Trophoblast cell (in vitro differentiated cells and primary cell): Measurements from ENCODE around the gene CCDC6.

Experiments used
- DNase-seq, 2 donors: peaks; one replicate each; pipeline ENCODE4 v3.0.0-alpha.2; 2016
- H2AFZ ChIP-seq: 2 replicates; pipeline ENCODE4 v1.6.1; 2013; ENCODE audit warnings: low read length, moderate library complexity, mild to moderate bottlenecking; ENCODE audit not compliant: insufficient read depth, poor library complexity
- H2AK5ac ChIP-seq: 2 replicates; pipeline ENCODE4 v1.6.1; 2013; ENCODE audit warnings: mild to moderate bottlenecking, low read length
- H2BK120ac ChIP-seq: 2 replicates; pipeline ENCODE4 v1.6.1; 2013; ENCODE audit warnings: low read length, mild to moderate bottlenecking, moderate library complexity; ENCODE audit not compliant: insufficient read depth, poor library complexity
- H2BK12ac ChIP-seq: 2 replicates; pipeline ENCODE4 v1.6.1; 2013; ENCODE audit warnings: mild to moderate bottlenecking, low read length, moderate library complexity
- H2BK5ac ChIP-seq: 2 replicates; pipeline ENCODE4 v1.6.1; 2013; ENCODE audit warnings: low read length, low read depth, moderate library complexity, mild to moderate bottlenecking; ENCODE audit not compliant: poor library complexity
- H3K14ac ChIP-seq: 2 replicates; pipeline ENCODE4 v1.6.1; 2013; ENCODE audit warnings: mild to moderate bottlenecking, low read length
- H3K18ac ChIP-seq: 2 replicates; pipeline ENCODE4 v1.6.1; 2013; ENCODE audit warnings: mild to moderate bottlenecking, low read length
- H3K23ac ChIP-seq: 2 replicates; pipeline ENCODE4 v1.6.1; 2013; ENCODE audit warnings: low read length
- H3K27ac ChIP-seq: 2 replicates; pipeline ENCODE4 v1.5.1; 2013; ENCODE audit warnings: low read depth, mild to moderate bottlenecking, inconsistent platforms, low read length, moderate library complexity
- H3K27me3 ChIP-seq: 2 replicates; pipeline ENCODE4 v1.6.1; 2013; ENCODE audit warnings: inconsistent platforms, mild to moderate bottlenecking, low read length, moderate library complexity; ENCODE audit not compliant: insufficient read depth
- H3K36me3 ChIP-seq, 2 experiments: 1 replicate in 1 of 2; 2 replicates in 1 of 2; pipeline ENCODE4 v1.6.1; 2013; ENCODE audit warnings: low read length in 2 of 2, mild to moderate bottlenecking in 2 of 2, moderate library complexity in 1 of 2; ENCODE audit not compliant: insufficient read depth in 2 of 2, control insufficient read depth in 1 of 2
- H3K4ac ChIP-seq: 2 replicates; pipeline ENCODE4 v1.6.1; 2013; ENCODE audit warnings: low read depth, mild to moderate bottlenecking, low read length, moderate library complexity
- H3K4me1 ChIP-seq, 2 experiments: 1 replicate in 1 of 2; 2 replicates in 1 of 2; pipeline ENCODE4 v1.6.1; 2013; ENCODE audit warnings: low read length in 2 of 2, mild to moderate bottlenecking in 2 of 2, moderate library complexity in 1 of 2; ENCODE audit not compliant: insufficient read depth in 2 of 2, control insufficient read depth in 1 of 2
- H3K4me2 ChIP-seq: 2 replicates; pipeline ENCODE4 v1.6.1; 2013; ENCODE audit warnings: inconsistent platforms, mild to moderate bottlenecking, low read length, moderate library complexity
- H3K4me3 ChIP-seq: 2 replicates; pipeline ENCODE4 v1.5.1; 2013; ENCODE audit warnings: mild to moderate bottlenecking, low read depth, low read length, inconsistent platforms
- H3K79me1 ChIP-seq: one replicate; pipeline ENCODE4 v1.6.1; 2013; ENCODE audit warnings: low read length
- H3K79me2 ChIP-seq: 2 replicates; pipeline ENCODE4 v1.6.1; 2013; ENCODE audit warnings: low read length, mild to moderate bottlenecking; ENCODE audit not compliant: control insufficient read depth, insufficient read depth, poor library complexity
- H3K9ac ChIP-seq: 2 replicates; pipeline ENCODE4 v1.6.1; 2013; ENCODE audit warnings: mild to moderate bottlenecking, low read length
- H3K9me3 ChIP-seq: 2 replicates; pipeline ENCODE4 v1.6.1; 2013; ENCODE audit warnings: low read depth, mild to moderate bottlenecking, control low read depth, inconsistent platforms, low read length; ENCODE audit not compliant: insufficient read depth
- H4K12ac ChIP-seq: 2 replicates; pipeline ENCODE4 v1.6.1; 2013; ENCODE audit warnings: low read depth, mild to moderate bottlenecking, low read length, moderate library complexity
- H4K8ac ChIP-seq: 2 replicates; pipeline ENCODE4 v1.6.1; 2013; ENCODE audit warnings: low read depth, mild to moderate bottlenecking, low read length, moderate library complexity
- H4K91ac ChIP-seq: one replicate; pipeline ENCODE4 v1.6.1; 2013; ENCODE audit warnings: low read depth, mild to moderate bottlenecking, low read length, moderate library complexity
- WGBS: extraction: QIAGEN DNeasy Blood & Tissue Kit; methylation state at CpG from one replicate; pipeline ENCODE4 v1.1.7; 2013; ENCODE audit warnings: missing lambda C conversion rate; ENCODE audit not compliant: insufficient read length, insufficient coverage; ENCODE audit errors: extremely low coverage; 5-methylcytosine and 5-hydroxymethylcytosine counted together

CCDC6 gene

DNA sequence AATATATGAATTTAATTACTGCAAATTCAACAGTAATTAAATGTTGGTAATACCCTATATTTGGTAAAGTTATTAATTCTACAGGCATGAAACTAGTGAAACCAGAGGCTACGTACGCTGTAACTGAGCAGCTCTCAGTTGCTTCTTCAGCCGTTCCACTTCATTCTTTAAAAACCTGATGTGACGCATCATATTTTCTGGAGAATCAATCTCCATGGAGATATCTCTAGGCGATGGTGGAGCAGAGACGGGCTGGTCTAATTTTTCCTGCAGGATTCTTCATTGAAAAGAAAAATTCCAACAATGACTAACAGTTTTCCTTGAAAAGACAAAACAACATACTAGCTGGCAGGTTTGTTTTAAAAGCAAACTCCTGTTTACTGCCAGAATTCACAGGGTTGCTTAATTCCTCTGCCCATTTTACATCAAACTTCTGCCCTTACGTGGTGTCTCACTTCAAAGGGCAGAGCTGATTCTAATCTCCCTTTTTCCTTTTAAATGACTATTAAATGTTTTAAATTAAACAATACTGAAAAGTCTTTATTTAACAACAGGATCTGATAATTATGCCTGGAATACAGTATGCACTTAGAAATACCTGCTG is 93.7 kb downstream of the CCDC6 start:
- H3K14ac ChIP-seq = no peak overlapping the region
- no peak overlapping the region for H3K4me3 ChIP-seq
- no peak overlapping the region for H2AFZ ChIP-seq
- no peak overlapping the region for H2BK5ac ChIP-seq
- H3K79me1 ChIP-seq = no peaks in the 10 kb centered on the region
- H4K8ac ChIP-seq = no peak overlapping the region
- no peak overlapping the region for H3K23ac ChIP-seq
- H3K9me3 ChIP-seq = no peaks in the 10 kb centered on the region
- no peak overlapping the region for H2BK12ac ChIP-seq
- no peak overlapping the region for H3K18ac ChIP-seq
- H4K91ac ChIP-seq = no peak overlapping the region
- H3K4me1 ChIP-seq = peaks cover 0 to 2% of the 10 kb centered on the region in 2 experiments
- no peak overlapping the region for H3K4ac ChIP-seq
- no CpG with 5 or more reads among the region's 7 CpGs for WGBS
- no peaks in the 10 kb centered on the region for H3K27me3 ChIP-seq
- H2AK5ac ChIP-seq = no peak overlapping the region
- DNase-seq = peak; percentile 42 to 88
- peaks cover 7 to 28% of the 10 kb centered on the region in 2 experiments for H3K36me3 ChIP-seq
- no peak overlapping the region for H2BK120ac ChIP-seq
- H4K12ac ChIP-seq = no peak overlapping the region
- no peak overlapping the region for H3K9ac ChIP-seq
- no peak overlapping the region for H3K4me2 ChIP-seq
- H3K27ac ChIP-seq = no peak overlapping the region
- no peaks in the 10 kb centered on the region for H3K79me2 ChIP-seq

DNA sequence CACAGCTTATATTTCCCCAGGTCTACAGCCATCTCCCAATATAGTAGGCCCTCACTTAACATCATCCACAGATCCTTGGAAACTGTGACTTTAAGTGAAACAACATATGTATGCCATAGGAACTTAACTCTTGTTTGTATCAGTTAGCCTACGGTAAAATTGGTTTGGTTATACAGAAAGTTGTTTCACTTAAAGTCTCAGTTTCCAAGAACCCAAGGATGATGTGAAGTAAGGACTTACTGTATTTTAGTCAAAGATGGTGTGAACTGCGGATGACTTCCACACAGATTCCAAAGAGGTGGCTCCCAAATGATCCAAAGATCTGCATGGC is 96.7 kb downstream of the CCDC6 start:
- Histone ChIP-seq H3K4ac (no peak overlapping the region), H2AK5ac (no peak overlapping the region), H3K27ac (no peak overlapping the region), H2BK5ac (no peak overlapping the region), H3K23ac (no peak overlapping the region), H4K12ac (no peak overlapping the region), H4K91ac (no peak overlapping the region), H3K9me3 (no peaks in the 10 kb centered on the region), H3K4me2 (no peak overlapping the region), H2BK120ac (no peak overlapping the region), H3K4me3 (no peak overlapping the region), H3K79me2 (no peaks in the 10 kb centered on the region), H3K79me1 (no peaks in the 10 kb centered on the region), H3K18ac (no peak overlapping the region), H3K9ac (no peak overlapping the region), H3K4me1 (peaks cover 0 to 2% of the 10 kb centered on the region in 2 experiments), H3K14ac (no peak overlapping the region), H4K8ac (no peak overlapping the region), H2AFZ (no peak overlapping the region), H3K36me3 (peaks cover 15 to 35% of the 10 kb centered on the region in 2 experiments), H2BK12ac (no peak overlapping the region), H3K27me3 (no peaks in the 10 kb centered on the region)
- DNase-seq = no peak
- no CpG with 5 or more reads among the region's 2 CpGs for WGBS

DNA sequence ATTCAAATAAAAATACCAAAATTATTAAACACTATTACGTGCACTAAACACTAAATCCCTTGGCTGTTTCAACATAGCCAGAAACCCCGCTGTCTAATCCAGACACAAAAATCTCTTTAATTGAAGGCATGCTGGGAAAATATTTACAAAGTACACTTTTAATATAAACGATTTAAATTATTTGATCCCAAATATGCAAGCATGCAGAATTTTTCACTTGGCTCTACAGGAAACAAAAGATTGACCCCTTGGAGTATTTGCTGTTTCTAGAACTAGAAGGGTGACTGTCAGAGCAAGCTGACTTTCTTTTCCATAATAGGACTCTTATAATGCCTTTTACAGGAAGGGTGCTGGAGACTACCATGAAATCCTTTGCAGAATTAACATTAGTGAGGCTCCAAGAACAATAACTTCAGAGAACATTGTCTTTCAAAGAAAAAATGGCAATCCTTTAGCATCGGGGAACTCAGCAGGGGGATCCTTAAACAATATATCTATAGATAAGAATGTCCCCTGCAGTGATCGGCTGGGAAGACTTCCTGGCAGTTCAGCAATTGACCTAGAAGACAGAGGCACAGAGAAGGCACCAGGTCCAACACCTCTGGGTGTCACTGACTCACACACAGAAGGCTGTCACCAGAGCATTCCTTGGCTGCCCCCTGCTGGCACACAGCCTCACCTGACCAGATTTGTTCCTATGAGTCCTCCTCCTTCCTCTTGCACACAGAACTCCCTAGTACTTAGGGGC is 97.3 kb downstream of the CCDC6 start:
- Histone ChIP-seq H3K27me3 (no peaks in the 10 kb centered on the region), H3K79me2 (no peaks in the 10 kb centered on the region), H2AK5ac (no peak overlapping the region), H3K79me1 (no peaks in the 10 kb centered on the region), H3K9me3 (no peaks in the 10 kb centered on the region), H3K4ac (no peak overlapping the region), H3K27ac (no peak overlapping the region), H3K4me3 (no peak overlapping the region), H3K4me1 (no peaks in the 10 kb centered on the region), H3K23ac (no peak overlapping the region), H3K18ac (no peak overlapping the region), H2BK120ac (no peak overlapping the region), H3K9ac (no peak overlapping the region), H3K4me2 (no peak overlapping the region), H4K12ac (no peak overlapping the region), H2BK12ac (no peak overlapping the region), H3K14ac (no peak overlapping the region), H2AFZ (no peak overlapping the region), H4K8ac (no peak overlapping the region), H4K91ac (no peak overlapping the region), H3K36me3 (peaks cover 15 to 40% of the 10 kb centered on the region in 2 experiments), H2BK5ac (no peak overlapping the region)
- WGBS = 100% methylated on average over 1 of the region's 5 CpGs
- DNase-seq = peak; percentile 85 to 91

DNA sequence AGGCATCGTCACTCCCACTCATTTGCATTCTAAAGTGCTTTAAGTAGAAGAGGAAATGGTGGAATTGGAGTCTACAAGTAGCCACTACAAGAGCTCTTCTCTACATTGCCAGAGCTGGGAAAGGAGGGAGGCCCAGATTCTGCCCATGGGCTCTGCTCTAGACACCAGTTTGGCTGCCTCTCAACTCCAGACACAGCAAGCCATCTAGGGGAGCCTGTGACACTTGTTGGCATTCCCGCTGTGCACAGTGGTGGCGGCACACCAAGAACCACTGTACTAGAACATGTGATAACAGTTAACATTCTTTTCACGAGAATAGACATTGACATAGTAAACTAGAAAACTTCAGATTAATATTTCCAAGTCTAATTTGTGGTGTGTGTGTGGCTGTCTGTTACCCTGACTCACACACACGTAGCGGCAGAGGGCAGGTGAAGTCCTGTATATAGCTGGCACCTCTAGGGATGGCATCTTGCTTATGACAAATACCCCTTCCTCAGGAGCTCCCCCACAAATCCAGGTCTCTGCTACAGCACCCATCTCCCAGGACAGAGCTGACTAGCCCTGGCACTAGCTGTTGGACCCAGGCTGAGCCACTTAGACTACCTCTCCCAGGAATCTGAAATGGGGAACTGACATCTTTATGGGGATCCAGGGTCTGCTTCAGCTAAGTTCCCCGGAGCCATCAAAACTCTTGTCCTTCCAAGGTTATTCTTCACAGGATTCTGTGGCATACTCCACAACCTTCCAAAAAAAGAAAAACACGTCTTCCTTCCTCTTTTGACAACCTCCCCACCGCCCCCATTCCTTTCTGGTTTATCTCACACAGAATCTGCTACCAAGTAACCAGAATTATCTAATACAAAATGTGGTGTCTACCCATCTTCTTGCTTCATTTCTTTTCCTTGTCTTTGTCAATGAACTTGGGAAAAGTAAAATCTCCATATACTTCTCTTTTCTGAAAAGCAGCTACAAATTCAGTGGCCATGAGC is 98.4 kb downstream of the CCDC6 start:
- Histone ChIP-seq H3K9ac (no peak overlapping the region), H3K4ac (no peak overlapping the region), H3K79me2 (no peaks in the 10 kb centered on the region), H3K79me1 (no peaks in the 10 kb centered on the region), H3K4me1 (no peaks in the 10 kb centered on the region), H2BK120ac (no peak overlapping the region), H3K18ac (no peak overlapping the region), H4K91ac (no peak overlapping the region), H3K4me3 (no peak overlapping the region), H3K27me3 (no peaks in the 10 kb centered on the region), H3K14ac (no peak overlapping the region), H3K4me2 (no peak overlapping the region), H3K27ac (no peak overlapping the region), H2BK5ac (no peak overlapping the region), H2BK12ac (no peak overlapping the region), H2AFZ (no peak overlapping the region), H3K36me3 (peaks cover 19 to 48% of the 10 kb centered on the region in 2 experiments), H4K8ac (no peak overlapping the region), H2AK5ac (no peak overlapping the region), H3K23ac (no peak overlapping the region), H3K9me3 (no peaks in the 10 kb centered on the region), H4K12ac (no peak overlapping the region)
- WGBS = no CpG with 5 or more reads among the region's 9 CpGs
- no peak for DNase-seq
